Adipose tissue (tissue), 3 donors: ENCODE data around the gene COL10A1. TPM values are rescaled to one million over a fixed set of nuclear protein-coding genes. Genes with fewer than 3 reads are reported as not detected.

Source experiments
- H3K27ac ChIP-seq: one replicate; pipeline ENCODE4 v1.5.1; 2013; ENCODE audit warnings: low read depth, low read length
- WGBS, 3 donors: extraction: QIAGEN DNeasy Blood & Tissue Kit; methylation state at CpG; one replicate each; pipeline ENCODE4 v1.1.7; 2013; 5-methylcytosine and 5-hydroxymethylcytosine counted together
- polyA plus RNA-seq, 3 donors: library from polyadenylated mRNA; stranded (reverse); fragments of 200-250 nt; gene quantifications; one replicate each; pipeline ENCODE4 v1.2.3, GENCODE V29; 2013
- donor health status: healthy with polysubstance abuse.
- donor health status: Bipolar disorder and iron deficiency.
- donor health status: healthy.

Gene COL10A1
- not detected for polyA plus RNA-seq

DNA sequence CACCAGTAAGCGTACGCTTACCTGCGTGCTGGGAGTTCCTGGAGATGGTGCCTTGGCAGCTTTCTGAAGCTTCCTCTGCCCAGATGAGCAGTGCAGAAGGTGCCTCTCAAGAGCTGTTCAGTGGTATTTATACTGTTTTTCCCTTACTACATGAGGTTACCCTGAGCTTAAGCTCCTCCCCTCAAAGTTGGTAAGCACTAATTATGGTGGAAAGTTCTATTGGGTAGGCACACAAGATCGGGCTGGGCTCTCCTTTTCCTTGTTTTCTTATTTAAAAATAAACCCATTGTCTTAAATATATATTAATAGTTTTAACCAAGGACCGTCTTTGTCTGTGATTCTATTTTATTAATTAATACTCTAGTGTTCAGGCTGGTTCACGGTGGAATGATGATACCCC, at the start of gene COL10A1:
TSS of gene COL10A1 (minus strand) at position 101 of the 400 bp plus-strand sequence. CDS start 640 bp downstream, outside the sequence.
- no peak within 1 kb of the TSS for H3K27ac ChIP-seq
- 90 to 97% (median 92%) methylated on average over 6 of the region's 6 CpGs for WGBS, 3 donors

DNA sequence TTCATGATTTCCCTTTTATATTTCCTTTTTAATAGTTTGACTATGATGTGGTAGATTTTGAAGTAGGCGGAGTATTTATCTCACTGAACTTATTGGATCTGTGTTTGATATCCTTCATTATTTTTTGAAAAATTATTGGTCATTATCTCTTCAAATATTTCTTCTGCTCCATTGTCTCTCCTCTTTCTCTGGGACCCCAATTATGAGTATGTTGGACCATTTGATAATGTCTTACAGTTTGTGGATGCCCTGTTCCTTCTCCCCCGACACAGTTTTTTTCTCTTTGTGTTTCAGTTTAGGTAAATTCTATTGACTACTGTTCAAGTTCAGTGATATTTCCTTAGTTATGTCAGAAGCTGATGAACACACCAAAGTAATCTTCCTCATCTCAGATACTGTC, 49.4 kb upstream of the COL10A1 start:
- no peak overlapping the region for H3K27ac ChIP-seq
- WGBS, 3 donors, result 98 to 100% (median 100%) methylated on average over 2 of the region's 2 CpGs

DNA sequence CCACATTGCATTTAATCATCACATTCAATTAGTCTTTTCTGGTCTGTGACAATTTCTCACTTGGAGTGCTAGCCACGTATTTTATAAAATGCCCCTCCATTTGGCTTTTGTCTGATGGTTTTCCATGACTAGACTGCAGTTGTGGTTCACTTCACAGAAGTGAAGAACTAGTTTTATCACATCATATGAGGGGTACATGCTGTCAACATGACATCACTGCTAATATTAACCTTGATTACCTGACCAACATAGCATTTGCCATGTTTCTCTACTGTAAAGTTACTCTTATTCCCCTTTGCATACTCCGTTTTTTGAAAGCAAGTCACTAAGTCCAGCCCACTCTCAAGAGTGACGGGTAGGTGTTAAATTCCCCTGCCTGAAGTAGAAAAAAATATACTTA, 48.0 kb upstream of the COL10A1 start:
- WGBS, 3 donors, result 63 to 64% (median 63%) methylated on average over 3 of the region's 3 CpGs
- no peak overlapping the region for H3K27ac ChIP-seq

DNA sequence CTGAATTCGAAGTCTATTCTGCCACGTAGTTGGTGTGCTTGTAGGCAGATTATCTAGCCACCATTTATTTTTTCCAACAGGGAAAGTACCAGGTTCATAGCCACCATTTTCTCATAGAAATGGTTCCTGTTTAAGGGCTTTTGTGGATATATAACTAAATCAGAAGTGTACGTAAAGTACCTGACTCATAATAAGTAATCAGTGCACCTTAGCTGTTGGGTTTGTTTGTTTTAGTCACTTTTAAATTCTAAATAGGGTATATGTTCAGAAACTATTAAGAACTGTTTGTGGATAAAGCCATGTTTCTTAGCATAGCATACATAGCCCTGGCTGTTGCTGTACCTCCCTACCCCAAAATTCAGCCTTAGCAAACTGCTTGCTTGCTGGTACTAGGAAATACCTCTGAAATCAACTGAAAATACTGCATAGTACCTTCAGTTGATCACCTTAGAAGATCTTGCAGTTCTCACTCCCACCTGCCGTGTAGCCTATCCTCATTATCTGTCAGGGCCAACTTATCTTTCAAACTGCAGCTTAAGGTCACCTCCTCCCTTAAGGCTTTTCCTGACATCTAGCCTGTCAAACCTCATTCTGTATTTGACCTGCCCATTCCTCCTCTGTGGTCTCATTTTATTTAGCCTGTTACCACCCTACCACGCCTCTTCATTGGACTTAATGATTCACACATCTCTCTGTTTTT, 44.6 kb upstream of the COL10A1 start:
- WGBS, 3 donors, result 89 to 96% (median 92%) methylated on average over 5 of the region's 5 CpGs

DNA sequence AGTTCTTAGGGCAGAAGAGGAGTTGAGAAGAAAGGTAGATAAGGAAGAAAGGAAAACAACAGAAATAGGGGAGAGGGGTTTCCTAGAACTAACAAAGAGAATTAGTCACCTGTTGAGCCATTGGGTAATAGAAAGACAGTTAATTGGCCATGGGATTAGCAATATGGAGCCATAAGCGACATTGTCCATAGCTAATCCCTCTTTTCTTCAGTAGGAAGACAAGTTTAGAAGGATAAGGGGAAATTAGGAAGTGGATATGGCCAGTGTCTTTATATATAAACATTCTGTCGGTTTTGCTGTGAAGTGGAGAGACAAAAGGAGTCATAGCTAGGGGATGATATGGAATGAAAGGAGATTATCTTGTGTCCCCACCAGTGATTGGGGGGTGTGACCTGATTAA, 43.9 kb upstream of the COL10A1 start:
- H3K27ac ChIP-seq, result no peak overlapping the region
- WGBS, 3 donors, result 90 to 93% (median 91%) methylated on average over 2 of the region's 2 CpGs

More for the DNA sequence above, 44.6 kb upstream of the COL10A1 start:
- H3K27ac ChIP-seq, result no peak overlapping the region

DNA sequence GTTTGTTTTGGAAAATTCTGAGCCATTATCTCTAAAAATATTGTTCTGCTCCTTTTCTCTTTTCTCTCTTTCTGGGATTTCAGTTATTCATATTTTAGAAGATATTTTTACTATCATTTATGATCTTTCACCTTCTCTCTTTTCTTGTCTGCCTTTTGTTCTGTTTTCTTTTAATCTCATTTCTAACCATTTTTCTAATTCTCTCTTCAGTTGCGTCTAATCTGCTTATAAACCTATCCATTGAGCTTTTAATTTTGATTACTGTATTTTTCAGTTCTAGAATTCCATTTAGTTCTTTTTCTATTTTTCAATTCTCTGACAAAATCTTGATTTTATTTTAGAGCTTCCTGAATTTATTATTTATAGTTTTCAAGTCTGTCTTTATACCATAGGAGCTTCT, 42.2 kb upstream of the COL10A1 start:
- 95 to 100% (median 98%) methylated on average over 1 of the region's 1 CpG for WGBS, 3 donors
- H3K27ac ChIP-seq, result no peak overlapping the region

DNA sequence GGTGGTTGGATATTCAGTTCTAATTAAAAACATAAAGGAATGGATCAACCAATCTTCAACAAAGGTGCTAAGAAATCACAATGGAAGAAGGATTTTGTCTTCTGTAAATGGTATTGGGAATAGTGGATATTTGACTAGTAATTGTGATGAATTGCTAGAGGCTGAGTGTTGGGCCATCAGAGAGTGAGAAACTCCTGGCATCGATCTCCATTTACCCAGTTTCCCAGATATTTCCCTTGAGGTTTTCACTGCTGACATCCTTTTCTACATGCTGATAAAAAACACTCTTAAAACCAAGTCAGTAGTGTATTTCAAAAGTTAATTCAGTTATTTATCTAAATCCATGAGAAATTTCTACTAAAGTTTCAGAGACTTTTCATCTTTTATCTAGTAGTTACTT, 40.4 kb upstream of the COL10A1 start:
- 48 to 96% (median 66%) methylated on average over 1 of the region's 1 CpG for WGBS, 3 donors
- no peak overlapping the region for H3K27ac ChIP-seq

DNA sequence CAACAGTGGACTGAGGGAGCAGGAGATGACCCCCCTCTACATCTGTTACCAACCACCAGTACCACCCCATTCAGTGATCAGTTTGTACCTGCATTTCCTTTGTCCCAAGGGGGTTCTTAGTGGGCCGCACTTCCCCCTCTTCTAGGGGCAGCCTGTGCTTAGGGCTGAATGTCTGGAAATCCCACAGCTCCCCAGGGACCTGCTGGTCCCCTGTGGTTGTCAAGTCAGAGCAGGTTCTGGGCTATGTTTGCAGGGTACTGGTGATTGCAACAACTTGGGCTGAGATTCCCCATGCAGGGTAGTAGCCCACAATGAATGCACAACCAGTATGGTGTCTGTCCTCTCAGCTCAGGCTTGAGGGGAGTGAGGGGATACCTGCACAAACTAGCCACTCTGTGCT, 39.7 kb upstream of the COL10A1 start:
- no peak overlapping the region for H3K27ac ChIP-seq
- 93 to 100% (median 100%) methylated on average over 1 of the region's 1 CpG for WGBS, 3 donors

DNA sequence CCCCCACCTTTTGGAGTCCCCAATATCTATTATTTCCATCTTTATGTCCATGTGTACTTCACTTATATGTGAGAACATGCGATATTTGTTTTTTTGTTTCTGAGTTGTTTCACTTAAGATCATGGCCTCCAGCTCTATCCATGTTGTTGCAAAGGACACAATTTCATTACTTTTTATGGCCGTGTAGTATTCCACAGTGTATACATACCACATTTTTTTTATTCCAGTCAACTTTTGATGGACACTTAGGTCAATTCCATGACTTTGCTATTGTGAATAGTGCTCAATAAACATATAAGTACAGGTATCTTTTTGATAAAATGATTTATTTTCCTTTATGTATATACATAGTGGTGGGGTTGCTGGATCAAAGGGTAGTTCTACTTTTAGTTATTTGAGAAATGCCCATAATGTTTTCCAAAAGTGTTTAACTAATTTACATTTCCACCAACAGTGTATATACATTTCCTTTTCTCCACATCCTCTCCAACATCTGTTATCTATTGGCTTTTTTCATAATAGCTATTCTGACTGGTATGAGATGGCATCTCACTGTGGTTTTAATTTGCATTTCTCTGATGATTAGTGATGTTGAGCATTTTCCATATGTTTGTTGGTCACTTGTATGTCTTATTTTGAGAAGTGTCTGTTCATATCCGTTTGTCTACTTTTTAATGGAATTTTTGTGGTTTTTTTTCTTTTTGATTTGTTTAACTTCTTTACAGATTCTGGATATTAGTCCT, 34.0 kb upstream of the COL10A1 start:
- 95 to 96% (median 95%) methylated on average over 3 of the region's 3 CpGs for WGBS, 3 donors
- no peak overlapping the region for H3K27ac ChIP-seq

DNA sequence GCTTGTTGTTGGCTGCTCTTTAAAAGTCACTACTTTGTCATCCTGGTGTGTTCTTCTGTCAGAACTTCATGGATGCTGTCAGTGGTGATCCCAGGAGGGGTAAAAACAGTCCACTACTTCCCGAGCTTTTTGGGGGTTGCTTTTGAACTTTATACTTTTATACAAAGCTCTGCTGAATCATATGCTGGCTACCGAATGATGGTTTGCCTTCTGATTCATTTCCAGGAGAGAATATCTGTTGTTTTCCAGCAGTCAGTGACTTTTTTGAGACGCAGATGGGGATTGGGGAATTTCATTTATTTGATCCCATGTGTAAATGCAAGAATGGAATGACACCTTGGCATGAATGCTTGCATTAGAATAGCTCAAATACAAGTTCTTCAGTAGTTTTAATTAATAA, 32.7 kb upstream of the COL10A1 start:
- 42 to 60% (median 46%) methylated on average over 3 of the region's 3 CpGs for WGBS, 3 donors
- no peak overlapping the region for H3K27ac ChIP-seq

DNA sequence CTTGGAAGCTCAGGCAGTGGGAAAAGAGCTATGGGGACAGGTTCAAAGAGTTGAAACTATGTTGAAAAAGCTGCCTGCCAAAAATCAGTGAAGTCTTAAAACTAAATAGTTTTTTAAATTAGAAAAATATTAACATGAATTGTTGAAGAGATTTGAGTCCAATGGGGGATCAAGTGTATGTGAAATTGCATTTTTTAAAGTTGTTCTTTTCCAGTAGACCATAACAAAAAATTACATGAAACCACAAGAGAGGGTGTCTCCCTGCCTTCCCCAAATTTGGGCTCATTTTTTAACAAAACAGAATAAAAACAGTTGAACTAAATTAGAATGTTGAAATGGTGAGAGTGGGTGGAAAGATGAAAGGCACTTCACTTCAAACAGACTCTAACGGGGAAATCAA, 31.5 kb upstream of the COL10A1 start:
- WGBS, 3 donors, result 78 to 81% (median 78%) methylated on average over 1 of the region's 1 CpG
- no peak overlapping the region for H3K27ac ChIP-seq

DNA sequence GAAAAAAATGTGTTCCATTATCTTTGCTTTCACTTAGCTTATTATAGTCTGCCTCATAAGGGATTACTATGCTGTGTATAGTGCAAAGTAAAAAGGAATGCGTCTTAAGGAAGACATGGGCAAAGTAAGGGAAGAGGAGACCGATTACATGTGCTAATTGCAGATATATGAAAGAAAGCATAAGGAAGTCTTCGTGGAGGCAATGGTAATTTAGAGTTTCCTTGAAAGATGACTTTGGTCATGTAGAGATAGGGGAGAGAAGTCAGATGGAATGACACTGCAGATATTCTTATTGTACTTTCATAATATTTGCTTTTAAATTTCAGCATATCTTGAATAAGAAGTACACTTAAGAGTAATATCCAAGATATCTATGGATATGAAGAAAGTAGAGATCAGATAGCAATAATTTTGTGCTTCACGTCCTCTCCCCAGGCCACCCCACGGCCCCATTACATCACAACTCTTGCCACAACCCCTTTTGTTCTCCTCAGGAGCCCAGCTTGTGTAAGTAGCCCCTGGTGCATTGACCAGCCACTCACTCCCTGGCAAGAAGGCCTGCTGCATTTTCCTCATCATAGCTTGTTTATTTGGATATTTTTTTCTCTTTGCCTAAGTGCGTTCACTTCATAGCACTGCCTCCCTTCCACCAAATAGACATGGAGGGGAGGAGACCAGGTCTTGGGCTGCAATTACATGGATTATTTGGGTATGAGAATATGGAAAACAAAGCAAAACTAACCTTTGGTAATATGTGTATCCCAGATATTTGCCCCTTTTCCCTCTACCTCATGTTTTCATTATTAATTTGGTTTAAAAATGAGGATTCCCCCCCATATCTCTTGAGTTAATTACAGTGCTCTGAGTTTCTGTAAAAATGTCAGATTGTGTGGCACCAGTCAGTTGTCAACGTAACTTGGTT, 30.7 kb upstream of the COL10A1 start:
- WGBS, 3 donors, result 63 to 78% (median 67%) methylated on average over 7 of the region's 7 CpGs
- no peak overlapping the region for H3K27ac ChIP-seq

DNA sequence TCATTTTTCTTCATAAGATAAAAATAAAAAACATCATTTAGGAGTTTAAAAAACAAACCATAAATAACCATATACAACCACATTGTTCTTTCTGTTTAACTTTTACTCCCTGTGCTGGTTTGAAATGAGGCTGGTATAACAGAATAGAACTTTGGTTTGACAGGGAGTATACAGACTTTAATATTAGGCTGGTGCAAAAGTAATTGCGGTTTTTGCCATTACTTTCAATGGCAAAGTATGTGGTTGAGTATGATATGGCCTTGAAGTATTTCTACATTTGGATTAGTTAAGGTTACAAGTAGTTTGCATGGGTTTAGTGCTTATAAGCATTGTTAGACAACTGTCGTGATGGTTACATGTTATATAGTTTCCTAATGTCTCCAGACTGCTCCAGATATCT, 29.0 kb upstream of the COL10A1 start:
- no peak overlapping the region for H3K27ac ChIP-seq
- WGBS, 3 donors, result 94 to 99% (median 97%) methylated on average over 2 of the region's 2 CpGs

DNA sequence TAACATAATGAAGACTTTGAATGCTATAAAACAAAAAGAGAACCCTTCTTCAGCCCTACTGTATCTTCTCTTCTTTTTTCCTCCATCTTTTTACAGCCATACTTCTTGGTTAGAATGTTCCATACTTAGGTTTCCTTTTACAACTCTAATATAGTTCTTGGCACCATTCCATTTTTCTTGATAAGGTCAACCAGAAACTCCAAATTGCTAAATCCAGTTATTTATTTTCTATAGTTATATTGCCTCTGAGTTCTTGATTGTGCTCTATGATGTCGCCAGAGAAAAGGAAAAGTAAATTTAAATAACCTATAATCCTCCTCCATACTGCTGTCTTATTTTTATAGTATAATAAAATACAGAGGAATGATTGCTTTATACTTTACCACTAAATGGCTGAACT, 26.7 kb upstream of the COL10A1 start:
- 52 to 89% (median 78%) methylated on average over 1 of the region's 1 CpG for WGBS, 3 donors

DNA sequence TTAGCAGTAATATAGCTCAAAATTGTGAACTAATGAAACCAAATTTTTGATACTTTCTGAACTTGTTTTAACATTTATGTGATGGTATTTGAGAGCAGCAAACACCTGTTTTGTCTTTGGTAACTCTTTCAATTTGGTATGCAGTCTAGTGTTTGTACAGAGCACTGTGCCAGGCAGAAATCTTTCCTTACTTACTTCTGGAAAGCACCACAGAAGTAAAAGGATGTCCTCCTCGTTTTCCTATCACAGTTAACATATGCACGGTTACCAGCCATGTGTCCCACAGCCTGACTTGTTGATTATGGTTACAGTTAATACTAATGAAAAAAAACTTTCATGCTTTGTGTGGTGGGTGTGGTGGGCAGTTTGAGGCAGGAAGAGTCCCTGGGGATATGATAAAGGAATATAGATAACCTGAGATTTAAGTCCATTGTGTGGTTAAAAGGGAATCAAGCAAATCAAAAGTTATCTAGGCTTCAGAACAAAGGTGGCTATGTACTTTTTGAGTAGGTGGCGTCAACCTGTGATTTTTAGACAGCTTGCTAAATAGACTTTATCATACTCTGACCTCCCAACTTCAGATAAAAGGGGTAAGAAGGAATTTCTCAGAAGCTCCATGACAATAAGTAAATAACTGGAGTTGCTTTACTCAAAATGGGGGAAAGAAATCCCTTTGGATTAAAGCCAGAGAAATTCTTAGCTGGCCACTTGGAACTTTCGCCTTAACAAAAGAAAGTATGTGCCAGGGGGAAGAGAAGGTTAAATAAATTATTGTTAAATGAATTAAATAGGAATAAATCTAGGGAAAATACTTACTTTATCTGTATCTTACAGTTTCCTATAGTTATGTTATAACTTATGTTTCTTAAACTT, 20.1 kb upstream of the COL10A1 start:
- WGBS, 3 donors, result 57 to 90% (median 89%) methylated on average over 4 of the region's 4 CpGs
- H3K27ac ChIP-seq, result no peak overlapping the region

More for the DNA sequence above, 26.7 kb upstream of the COL10A1 start:
- H3K27ac ChIP-seq, result no peak overlapping the region

DNA sequence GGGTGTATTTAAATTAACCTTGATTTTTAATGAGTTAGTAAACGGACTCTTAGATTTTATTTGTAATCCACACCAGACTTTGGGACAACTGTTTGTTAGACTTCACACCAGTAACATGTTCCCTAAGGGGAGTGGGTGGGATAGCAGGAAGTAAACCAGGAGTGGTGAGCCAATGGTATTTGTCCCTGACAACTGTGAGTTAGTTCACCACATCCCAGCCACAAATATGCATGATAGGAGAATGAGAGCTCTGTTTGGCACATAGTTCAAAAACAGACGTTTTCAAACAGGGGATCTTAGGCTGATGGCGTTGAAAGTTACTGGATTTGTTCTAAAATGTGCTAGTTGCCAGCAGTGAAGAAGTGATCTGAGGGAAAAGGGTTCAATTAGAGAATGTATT, 18.7 kb upstream of the COL10A1 start:
- WGBS, 3 donors, result 68 to 79% (median 77%) methylated on average over 3 of the region's 3 CpGs
- H3K27ac ChIP-seq, result no peak overlapping the region

DNA sequence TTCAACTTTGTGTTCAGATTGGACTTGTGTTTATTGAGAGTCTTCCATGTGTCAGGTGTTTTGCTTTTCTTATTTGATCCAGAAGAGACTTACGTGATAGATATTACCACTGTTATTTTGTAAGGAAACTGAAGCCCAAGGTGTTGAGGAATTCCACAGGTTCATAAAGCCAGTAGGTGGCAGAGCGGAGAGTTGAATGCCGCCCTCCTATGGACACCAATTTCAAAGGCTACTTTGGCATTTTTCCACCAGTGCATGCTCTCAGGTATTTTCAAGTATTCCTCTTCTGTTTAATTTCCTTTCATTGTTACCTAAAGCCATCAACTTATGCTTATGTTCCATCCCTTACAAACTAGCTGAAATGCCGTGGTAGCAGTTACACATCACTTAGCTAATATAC, 14.0 kb upstream of the COL10A1 start:
- no peak overlapping the region for H3K27ac ChIP-seq
- WGBS, 3 donors, result 92 to 94% (median 94%) methylated on average over 4 of the region's 4 CpGs

DNA sequence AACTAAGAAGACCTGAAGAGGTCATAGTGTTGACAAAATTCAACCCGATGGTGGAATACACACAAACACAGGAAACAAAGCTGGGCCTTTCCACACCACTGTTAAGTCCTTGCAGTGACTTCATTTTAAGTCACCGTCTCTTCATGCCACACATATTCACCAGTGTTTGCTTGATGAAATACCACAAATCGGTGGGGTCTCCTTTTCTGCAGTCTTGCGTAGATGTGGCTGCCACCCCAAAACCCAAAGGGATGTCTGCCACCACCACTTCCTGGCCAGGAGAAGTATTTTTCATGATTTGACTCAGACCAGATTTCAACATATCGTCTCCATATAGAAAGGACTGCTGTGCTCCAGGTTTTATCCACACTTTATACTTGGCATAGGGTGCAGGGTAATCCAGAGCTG, 11.0 kb upstream of the COL10A1 start:
- H3K27ac ChIP-seq, result no peak overlapping the region
- 82 to 92% (median 86%) methylated on average over 5 of the region's 5 CpGs for WGBS, 3 donors
